Measurements from ENCODE around the gene NDC80.

Gene NDC80

DNA sequence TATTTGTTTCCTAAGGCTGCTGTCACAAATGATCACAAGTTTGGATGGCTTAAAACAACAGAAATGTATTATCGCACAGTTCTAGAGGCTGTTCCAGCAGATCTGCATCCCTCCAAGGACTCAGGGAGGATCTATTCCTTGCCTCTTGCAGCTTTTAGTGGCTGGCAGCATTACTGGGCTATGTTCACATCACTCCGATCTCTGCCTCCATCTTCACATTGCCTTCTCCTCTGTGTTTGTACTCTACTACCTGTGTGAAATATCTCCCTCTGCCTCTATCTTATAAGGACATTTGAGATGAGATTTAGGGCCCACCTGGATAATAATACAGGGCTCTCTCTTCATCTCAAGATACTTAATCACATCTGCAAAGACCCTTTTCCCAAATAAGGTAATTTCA, 18.9 kb downstream of the NDC80 start:
- no peaks in the 10 kb centered on the region for H3K9me3 ChIP-seq (ENCODE audit: control insufficient read depth, low read depth, low read length)
- H3K27me3 ChIP-seq (ENCODE audit: control insufficient read depth, insufficient read depth, low read length) = no peaks in the 10 kb centered on the region
- H3K4me3 ChIP-seq (ENCODE audit: low read length) = no peak overlapping the region
- H3K9ac ChIP-seq (ENCODE audit: low read length) = no peak overlapping the region
- no peaks in the 10 kb centered on the region for H3K4me1 ChIP-seq (ENCODE audit: control insufficient read depth, low read depth, low read length)
- peaks cover 90% of the 10 kb centered on the region for H3K36me3 ChIP-seq (ENCODE audit: control insufficient read depth, low read depth, low read length)
- H3K27ac ChIP-seq (ENCODE audit: low read length) = no peak overlapping the region

DNA sequence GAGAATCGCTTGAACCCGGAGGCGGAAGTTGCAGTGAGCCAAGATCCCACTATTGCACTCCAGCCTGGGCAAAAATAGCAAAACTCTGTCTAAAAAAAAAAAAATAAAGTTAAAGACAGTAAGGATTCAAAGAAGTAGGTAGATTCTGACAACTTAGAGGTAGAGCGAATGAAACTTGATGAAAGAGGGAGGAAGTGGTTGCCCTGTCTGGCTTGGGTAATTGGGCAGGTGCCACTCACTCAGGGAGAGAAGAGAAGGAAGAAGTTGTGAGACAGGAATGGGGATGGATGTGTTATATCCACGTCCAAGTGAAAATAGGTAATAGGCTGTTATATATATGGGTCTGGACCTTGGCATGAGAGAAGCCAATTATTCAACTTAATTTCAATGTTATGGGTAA, 26.3 kb downstream of the NDC80 start:
- Histone ChIP-seq H3K36me3 (ENCODE audit: control insufficient read depth, low read depth, low read length) (peaks cover 73% of the 10 kb centered on the region), H3K9ac (ENCODE audit: low read length) (no peak overlapping the region), H3K4me1 (ENCODE audit: control insufficient read depth, low read depth, low read length) (no peaks in the 10 kb centered on the region), H3K9me3 (ENCODE audit: control insufficient read depth, low read depth, low read length) (no peaks in the 10 kb centered on the region), H3K27me3 (ENCODE audit: control insufficient read depth, insufficient read depth, low read length) (no peaks in the 10 kb centered on the region), H3K4me3 (ENCODE audit: low read length) (no peak overlapping the region), H3K27ac (ENCODE audit: low read length) (no peak overlapping the region)

DNA sequence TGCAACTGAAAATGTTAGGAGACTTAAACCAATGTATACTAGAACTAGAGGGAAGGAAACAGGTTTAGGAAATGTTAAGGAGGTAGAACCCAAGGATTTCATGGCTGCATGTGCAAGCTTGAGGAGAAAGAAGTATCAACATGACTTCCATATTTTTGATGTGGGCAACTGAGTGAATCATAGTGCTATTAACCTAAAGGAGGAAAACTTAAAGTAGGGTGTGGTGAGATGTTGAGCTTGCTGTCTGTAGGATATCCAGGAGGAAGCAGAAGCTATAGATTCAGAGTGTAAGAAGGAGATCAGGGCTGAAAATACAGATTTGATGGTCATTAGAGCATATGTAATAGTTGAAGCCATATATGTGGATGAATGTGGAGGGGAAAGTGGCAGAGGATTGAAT, 31.5 kb downstream of the NDC80 start:
- H3K27me3 ChIP-seq (ENCODE audit: control insufficient read depth, insufficient read depth, low read length) = no peaks in the 10 kb centered on the region
- H3K4me1 ChIP-seq (ENCODE audit: control insufficient read depth, low read depth, low read length) = no peaks in the 10 kb centered on the region
- H3K9ac ChIP-seq (ENCODE audit: low read length) = no peak overlapping the region
- no peaks in the 10 kb centered on the region for H3K9me3 ChIP-seq (ENCODE audit: control insufficient read depth, low read depth, low read length)
- H3K27ac ChIP-seq (ENCODE audit: low read length) = no peak overlapping the region
- H3K36me3 ChIP-seq (ENCODE audit: control insufficient read depth, low read depth, low read length) = peaks cover 69% of the 10 kb centered on the region
- no peak overlapping the region for H3K4me3 ChIP-seq (ENCODE audit: low read length)

DNA sequence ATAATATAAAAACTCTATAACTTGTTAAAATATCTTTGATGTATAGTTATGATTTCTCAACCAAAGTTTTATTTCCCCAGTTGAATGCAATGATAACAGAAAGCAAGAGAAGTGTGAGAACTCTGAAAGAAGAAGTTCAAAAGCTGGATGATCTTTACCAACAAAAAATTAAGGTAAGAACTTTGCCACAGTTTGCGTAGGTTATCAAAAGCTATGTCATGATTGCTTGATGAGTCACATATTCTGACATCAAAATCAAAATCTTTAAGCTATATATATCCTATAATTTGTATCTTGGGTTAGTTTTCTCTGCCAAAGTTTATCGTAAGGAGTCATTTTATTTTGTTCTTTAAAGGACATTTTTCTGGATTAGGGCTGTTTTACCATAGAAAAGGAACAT, 35.0 kb downstream of the NDC80 start:
- Histone ChIP-seq H3K4me1 (ENCODE audit: control insufficient read depth, low read depth, low read length) (no peaks in the 10 kb centered on the region), H3K9me3 (ENCODE audit: control insufficient read depth, low read depth, low read length) (no peaks in the 10 kb centered on the region), H3K9ac (ENCODE audit: low read length) (no peak overlapping the region), H3K27ac (ENCODE audit: low read length) (no peak overlapping the region), H3K27me3 (ENCODE audit: control insufficient read depth, insufficient read depth, low read length) (no peaks in the 10 kb centered on the region), H3K36me3 (ENCODE audit: control insufficient read depth, low read depth, low read length) (peaks cover 69% of the 10 kb centered on the region), H3K4me3 (ENCODE audit: low read length) (no peak overlapping the region)

DNA sequence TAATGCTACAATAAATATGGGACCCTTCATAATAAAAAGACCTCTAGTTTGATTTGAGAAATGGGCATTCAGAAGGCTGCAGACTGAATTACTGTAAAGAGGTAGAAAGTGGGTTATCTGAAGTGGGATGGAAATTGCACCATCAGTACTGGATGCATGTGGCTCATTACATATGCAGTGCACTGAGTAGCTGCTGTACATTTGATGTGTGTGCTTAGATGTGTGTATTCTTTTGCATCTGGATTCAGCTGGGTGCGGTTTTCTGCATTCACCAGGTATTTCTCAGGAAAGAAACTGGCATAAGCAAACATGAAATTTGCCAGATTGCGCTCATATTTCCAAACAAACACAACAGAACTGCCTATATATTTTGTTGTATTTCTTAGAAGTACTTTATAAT, 38.2 kb downstream of the NDC80 start:
- Histone ChIP-seq H3K4me1 (ENCODE audit: control insufficient read depth, low read depth, low read length) (no peaks in the 10 kb centered on the region), H3K27me3 (ENCODE audit: control insufficient read depth, insufficient read depth, low read length) (no peaks in the 10 kb centered on the region), H3K4me3 (ENCODE audit: low read length) (no peak overlapping the region), H3K27ac (ENCODE audit: low read length) (no peak overlapping the region), H3K36me3 (ENCODE audit: control insufficient read depth, low read depth, low read length) (peaks cover 67% of the 10 kb centered on the region), H3K9ac (ENCODE audit: low read length) (no peak overlapping the region), H3K9me3 (ENCODE audit: control insufficient read depth, low read depth, low read length) (no peaks in the 10 kb centered on the region)

DNA sequence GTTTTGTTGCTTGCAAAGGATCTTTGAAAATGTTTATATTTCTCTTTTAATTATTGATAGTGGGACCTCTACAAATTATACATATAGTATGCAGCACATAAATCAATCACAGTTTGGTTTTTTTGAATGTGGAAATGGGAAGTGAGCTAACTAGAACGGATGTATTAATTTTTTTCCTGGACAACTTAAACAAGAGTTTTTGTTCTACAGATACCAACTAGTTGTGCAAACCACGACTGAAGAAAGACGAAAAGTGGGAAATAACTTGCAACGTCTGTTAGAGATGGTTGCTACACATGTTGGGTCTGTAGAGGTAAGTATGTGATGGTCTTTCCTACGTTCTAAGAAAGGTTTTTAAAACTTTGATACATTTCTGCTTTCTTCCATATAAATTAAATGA, 39.2 kb downstream of the NDC80 start:
- Histone ChIP-seq H3K27me3 (ENCODE audit: control insufficient read depth, insufficient read depth, low read length) (no peaks in the 10 kb centered on the region), H3K27ac (ENCODE audit: low read length) (no peak overlapping the region), H3K9me3 (ENCODE audit: control insufficient read depth, low read depth, low read length) (no peaks in the 10 kb centered on the region), H3K9ac (ENCODE audit: low read length) (no peak overlapping the region), H3K4me3 (ENCODE audit: low read length) (no peak overlapping the region), H3K4me1 (ENCODE audit: control insufficient read depth, low read depth, low read length) (no peaks in the 10 kb centered on the region), H3K36me3 (ENCODE audit: control insufficient read depth, low read depth, low read length) (peaks cover 76% of the 10 kb centered on the region)

DNA sequence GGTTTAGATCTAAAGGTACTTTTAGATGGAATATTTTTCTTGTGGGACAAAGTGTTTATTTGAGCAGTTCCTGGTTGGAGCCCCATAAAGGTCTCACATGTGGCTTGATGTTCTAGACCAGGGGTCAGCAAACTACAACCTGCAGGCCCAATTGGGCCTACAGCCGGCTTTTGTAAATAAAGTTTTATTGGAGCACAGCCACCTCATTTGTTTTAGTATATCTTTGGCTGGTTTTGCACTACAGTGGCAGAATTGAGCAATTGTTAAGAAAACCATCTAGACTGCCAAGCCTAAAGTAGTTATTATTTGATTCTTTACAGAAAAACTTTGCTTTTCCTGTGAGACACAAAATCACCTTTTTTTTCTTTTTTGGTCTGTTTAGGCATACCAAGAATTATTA, 41.6 kb downstream of the NDC80 start:
- Histone ChIP-seq H3K9me3 (ENCODE audit: control insufficient read depth, low read depth, low read length) (no peaks in the 10 kb centered on the region), H3K4me1 (ENCODE audit: control insufficient read depth, low read depth, low read length) (no peaks in the 10 kb centered on the region), H3K4me3 (ENCODE audit: low read length) (no peak overlapping the region), H3K9ac (ENCODE audit: low read length) (no peak overlapping the region), H3K27me3 (ENCODE audit: control insufficient read depth, insufficient read depth, low read length) (no peaks in the 10 kb centered on the region), H3K27ac (ENCODE audit: low read length) (no peak overlapping the region), H3K36me3 (ENCODE audit: control insufficient read depth, low read depth, low read length) (peaks cover 67% of the 10 kb centered on the region)

DNA sequence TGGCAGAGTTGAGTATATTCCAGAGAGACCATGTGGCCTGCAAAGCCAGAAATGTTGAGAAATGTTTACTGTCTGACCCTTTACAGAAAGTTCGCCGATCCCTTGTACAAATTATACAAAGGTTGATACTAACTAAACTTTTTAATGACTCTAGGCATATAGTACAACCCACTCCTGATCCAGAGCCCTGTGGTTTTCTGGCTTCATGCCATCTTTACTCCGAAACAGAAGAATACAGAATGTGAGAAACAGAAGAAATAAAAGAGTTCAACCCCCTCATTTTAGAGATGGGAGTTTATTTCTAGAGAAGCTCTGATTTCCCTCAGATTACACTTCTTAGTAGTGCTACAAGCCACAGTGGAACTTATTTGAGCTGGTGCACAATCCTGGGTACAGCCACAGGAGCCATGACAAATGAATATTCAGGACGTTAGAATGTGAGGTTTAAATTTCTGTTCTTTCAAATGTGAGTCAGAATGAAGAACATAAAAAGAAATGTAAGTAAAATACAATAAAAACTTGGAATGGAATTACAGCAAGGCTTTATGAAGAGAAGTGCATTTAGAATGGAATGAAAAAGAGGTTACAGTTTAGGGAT, 46.1 kb downstream of the NDC80 start:
- no peaks in the 10 kb centered on the region for H3K9me3 ChIP-seq (ENCODE audit: control insufficient read depth, low read depth, low read length)
- no peak overlapping the region for H3K4me3 ChIP-seq (ENCODE audit: low read length)
- H3K27ac ChIP-seq (ENCODE audit: low read length) = no peak overlapping the region

DNA sequence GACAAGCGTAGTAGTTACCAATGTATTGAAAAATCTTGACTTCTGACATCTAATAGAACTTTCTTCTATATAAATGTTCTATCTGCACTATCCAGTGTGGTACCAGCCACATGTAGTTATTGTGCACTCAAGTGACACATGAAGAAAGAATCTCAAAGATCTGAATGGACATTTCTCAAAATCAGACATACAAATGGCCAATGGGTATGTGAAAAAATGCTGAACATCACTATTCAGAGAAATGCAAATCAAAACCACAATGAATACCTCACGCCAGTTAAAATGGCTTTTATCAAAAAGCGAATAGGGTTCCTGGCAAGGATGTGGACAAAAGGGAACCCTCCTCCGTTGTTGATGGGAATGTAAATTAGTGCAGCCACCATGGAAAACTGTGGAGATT, 46.7 kb downstream of the NDC80 start:
- H3K4me3 ChIP-seq (ENCODE audit: low read length) = no peak overlapping the region
- H3K27ac ChIP-seq (ENCODE audit: low read length) = no peak overlapping the region
- no peak overlapping the region for H3K9ac ChIP-seq (ENCODE audit: low read length)
- H3K9me3 ChIP-seq (ENCODE audit: control insufficient read depth, low read depth, low read length) = no peaks in the 10 kb centered on the region
- no peaks in the 10 kb centered on the region for H3K27me3 ChIP-seq (ENCODE audit: control insufficient read depth, insufficient read depth, low read length)
- no peaks in the 10 kb centered on the region for H3K4me1 ChIP-seq (ENCODE audit: control insufficient read depth, low read depth, low read length)
- H3K36me3 ChIP-seq (ENCODE audit: control insufficient read depth, low read depth, low read length) = peaks cover 24% of the 10 kb centered on the region

More for the DNA sequence above, 46.1 kb downstream of the NDC80 start:
- Histone ChIP-seq H3K36me3 (ENCODE audit: control insufficient read depth, low read depth, low read length) (peaks cover 29% of the 10 kb centered on the region), H3K9ac (ENCODE audit: low read length) (no peak overlapping the region), H3K27me3 (ENCODE audit: control insufficient read depth, insufficient read depth, low read length) (no peaks in the 10 kb centered on the region), H3K4me1 (ENCODE audit: control insufficient read depth, low read depth, low read length) (no peaks in the 10 kb centered on the region)

DNA sequence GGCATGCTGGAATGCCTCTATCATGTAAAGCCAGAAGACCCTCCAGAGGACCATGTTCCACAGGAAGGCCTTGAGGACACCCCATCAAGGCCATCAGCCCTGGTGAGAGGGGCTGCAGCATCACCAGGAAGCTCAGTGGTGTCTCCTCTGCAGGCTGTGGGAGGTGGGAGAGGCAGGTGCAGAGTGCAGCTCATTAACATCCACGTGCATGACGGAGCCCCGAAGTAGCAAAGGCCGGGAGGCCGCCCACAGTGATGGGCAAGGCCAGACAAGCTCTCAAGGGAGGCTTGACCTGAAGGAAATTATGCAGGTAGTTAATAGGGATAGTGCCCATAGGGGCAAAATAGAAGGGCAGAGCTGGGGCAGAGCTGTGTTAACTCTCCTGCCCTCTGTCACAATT, 53.9 kb downstream of the NDC80 start:
- Histone ChIP-seq H3K36me3 (ENCODE audit: control insufficient read depth, low read depth, low read length) (no peaks in the 10 kb centered on the region), H3K4me3 (ENCODE audit: low read length) (no peak overlapping the region), H3K4me1 (ENCODE audit: control insufficient read depth, low read depth, low read length) (no peaks in the 10 kb centered on the region)

DNA sequence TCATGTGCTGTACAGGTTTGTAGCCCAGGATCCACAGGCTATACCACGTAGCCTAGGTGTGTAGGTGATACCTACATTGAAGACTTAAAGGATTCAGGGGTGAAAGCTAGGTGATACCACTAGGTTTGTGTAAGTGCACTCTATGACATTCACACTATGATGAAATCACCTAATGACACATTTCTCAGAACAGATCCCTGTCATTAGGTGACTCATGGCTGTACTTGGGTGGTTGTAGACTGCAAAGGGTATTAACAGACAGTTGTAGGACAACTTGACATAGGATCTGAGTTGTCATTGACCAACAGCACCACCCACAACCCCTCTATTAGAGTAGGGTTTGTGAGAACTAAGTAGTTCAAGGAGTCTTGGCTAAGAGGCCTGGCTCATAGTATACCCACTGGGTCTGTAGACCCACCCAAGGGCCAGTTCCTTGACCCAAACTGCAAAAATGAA, 56.5 kb downstream of the NDC80 start:
- no peaks in the 10 kb centered on the region for H3K36me3 ChIP-seq (ENCODE audit: control insufficient read depth, low read depth, low read length)
- H3K27me3 ChIP-seq (ENCODE audit: control insufficient read depth, insufficient read depth, low read length) = no peaks in the 10 kb centered on the region
- no peak overlapping the region for H3K27ac ChIP-seq (ENCODE audit: low read length)
- no peak overlapping the region for H3K9ac ChIP-seq (ENCODE audit: low read length)
- no peak overlapping the region for H3K4me3 ChIP-seq (ENCODE audit: low read length)
- H3K4me1 ChIP-seq (ENCODE audit: control insufficient read depth, low read depth, low read length) = no peaks in the 10 kb centered on the region
- no peaks in the 10 kb centered on the region for H3K9me3 ChIP-seq (ENCODE audit: control insufficient read depth, low read depth, low read length)

More for the DNA sequence above, 53.9 kb downstream of the NDC80 start:
- no peaks in the 10 kb centered on the region for H3K27me3 ChIP-seq (ENCODE audit: control insufficient read depth, insufficient read depth, low read length)
- H3K27ac ChIP-seq (ENCODE audit: low read length) = no peak overlapping the region
- H3K9me3 ChIP-seq (ENCODE audit: control insufficient read depth, low read depth, low read length) = no peaks in the 10 kb centered on the region
- H3K9ac ChIP-seq (ENCODE audit: low read length) = no peak overlapping the region

DNA sequence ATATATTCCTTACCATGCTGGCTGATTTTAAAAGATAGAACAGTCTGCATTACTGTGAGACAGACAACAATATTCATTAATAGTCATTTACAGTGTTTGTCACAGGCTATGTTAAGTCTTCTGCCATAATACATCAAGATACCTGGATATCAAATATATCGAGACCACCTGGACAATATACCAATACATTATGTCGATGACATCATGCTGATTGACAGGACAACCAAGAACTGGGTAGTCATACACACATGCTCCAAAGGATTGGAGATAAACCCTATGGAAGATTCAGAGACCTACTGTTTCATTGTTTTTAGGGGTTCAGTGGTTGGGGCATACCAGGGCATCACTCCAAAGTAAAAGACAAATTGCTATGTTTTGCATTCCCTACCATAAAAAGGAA, 57.6 kb downstream of the NDC80 start:
- no peak overlapping the region for H3K27ac ChIP-seq (ENCODE audit: low read length)
- no peak overlapping the region for H3K4me3 ChIP-seq (ENCODE audit: low read length)
- no peaks in the 10 kb centered on the region for H3K36me3 ChIP-seq (ENCODE audit: control insufficient read depth, low read depth, low read length)
- H3K9ac ChIP-seq (ENCODE audit: low read length) = no peak overlapping the region
- no peaks in the 10 kb centered on the region for H3K9me3 ChIP-seq (ENCODE audit: control insufficient read depth, low read depth, low read length)
- H3K4me1 ChIP-seq (ENCODE audit: control insufficient read depth, low read depth, low read length) = no peaks in the 10 kb centered on the region
- H3K27me3 ChIP-seq (ENCODE audit: control insufficient read depth, insufficient read depth, low read length) = no peaks in the 10 kb centered on the region
